HuH-7.5 (cell line): Measurements from ENCODE around the gene TENT5C.

ENCODE experiments used
- DNase-seq: peaks from one replicate; pipeline ENCODE4 v3.0.0; 2011; ENCODE audit warnings: low spot score

Gene TENT5C

DNA sequence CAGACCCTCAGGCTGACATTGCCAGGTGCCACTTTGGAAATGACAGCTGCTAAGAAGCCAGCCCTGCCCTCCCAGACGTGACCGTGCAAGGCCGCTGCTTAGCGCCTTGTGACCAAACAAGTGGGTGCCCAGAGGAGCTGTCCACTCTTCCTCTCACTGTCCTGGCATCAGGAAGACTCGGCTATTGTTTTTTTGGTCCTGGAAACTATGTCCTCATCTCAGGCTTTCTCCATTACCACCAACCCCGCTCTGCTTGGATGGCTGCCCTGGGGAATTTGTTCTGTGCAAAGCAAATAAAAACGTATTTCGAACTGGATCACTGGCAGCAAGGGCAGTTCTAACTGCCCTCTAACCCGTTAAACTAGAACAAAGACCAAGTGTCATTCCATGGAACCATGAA, 13.7 kb upstream of the TENT5C start:
- no peak for DNase-seq

DNA sequence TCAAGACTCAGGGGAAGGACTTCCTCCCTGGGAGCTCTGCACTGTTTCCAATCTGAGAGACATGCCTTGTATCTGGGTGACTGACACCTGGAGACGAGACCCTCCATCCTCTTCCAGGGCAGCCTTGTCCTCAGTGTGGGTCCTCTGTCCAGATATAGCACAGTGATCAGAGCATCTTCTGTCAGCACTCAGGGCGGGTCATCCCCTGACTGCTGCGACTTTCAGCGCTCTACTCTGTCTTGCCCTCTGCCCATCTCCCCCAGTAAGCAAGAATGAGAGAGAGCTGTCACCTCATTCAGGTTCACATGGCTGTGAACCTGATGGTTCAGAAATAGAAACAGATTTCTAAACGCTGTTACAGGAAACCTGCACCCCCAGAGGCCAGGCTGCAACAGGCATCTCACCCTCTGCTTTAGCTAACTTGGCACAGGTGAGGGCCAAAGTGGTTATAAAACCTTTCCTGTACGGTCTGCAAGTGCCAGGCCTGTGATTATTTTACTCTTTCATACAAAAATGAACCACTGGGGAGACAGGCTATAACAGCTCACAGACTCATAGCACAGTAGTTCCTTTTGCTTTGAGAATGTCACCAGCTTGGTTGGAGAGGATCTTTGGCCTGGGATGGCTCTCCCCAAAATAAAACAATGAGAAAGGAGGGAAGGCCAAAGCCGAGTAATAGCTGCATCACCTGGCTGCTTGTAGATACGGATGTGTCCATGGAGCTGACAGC, 11.4 kb upstream of the TENT5C start:
- no peak for DNase-seq

DNA sequence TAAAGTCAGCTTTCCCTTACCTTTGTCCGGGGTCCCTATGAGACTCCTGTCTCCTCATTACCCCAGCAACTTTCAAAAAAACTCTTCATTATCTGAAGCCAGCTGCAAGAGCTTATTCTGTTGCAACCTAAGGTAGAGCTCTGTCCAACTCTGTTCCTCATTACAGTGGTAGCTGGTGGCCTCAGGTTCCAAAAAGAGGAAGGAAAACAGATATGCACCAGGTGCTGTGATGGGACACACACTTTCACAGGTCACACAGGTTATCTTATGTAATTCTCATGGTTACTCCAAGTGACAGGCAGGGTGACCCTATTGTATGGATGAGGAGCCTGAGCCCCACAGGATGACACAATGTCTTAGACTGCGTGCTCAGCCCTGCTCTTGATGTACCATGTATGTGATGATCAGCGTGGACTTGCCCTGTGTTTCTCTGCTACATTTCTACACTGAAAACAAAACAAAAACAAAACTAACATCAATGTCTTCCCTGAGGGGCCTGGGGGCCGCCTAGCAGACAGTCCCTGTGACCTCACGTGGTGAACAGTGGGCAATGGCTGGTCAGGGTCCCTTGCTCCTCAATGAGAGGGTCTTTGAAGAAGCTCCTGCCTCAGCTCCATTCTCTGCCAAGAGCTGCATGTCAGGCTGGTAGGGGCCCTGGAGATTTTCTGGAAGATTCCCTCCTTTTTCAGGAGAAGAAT, 9.7 kb upstream of the TENT5C start:
- no peak for DNase-seq

DNA sequence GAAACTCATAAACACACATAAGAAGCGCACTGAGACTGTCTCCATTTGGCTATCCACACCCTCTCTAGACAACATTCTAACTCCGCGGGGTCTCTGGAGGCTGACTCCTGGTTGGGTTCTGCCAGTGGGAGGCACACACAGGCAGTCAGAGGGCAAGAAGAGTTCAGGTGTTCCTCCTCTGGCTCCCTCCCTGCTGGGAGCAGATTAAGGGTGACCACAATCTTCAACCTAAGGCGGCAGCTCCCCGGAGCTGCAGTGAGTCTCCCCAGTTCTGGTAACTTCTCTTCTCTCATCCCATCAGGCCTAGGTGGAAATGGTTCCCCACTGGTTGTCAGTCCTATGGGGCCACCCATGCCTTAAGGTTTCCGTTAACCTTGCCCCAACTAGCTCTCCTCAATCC, 7.4 kb upstream of the TENT5C start:
- no peak for DNase-seq

DNA sequence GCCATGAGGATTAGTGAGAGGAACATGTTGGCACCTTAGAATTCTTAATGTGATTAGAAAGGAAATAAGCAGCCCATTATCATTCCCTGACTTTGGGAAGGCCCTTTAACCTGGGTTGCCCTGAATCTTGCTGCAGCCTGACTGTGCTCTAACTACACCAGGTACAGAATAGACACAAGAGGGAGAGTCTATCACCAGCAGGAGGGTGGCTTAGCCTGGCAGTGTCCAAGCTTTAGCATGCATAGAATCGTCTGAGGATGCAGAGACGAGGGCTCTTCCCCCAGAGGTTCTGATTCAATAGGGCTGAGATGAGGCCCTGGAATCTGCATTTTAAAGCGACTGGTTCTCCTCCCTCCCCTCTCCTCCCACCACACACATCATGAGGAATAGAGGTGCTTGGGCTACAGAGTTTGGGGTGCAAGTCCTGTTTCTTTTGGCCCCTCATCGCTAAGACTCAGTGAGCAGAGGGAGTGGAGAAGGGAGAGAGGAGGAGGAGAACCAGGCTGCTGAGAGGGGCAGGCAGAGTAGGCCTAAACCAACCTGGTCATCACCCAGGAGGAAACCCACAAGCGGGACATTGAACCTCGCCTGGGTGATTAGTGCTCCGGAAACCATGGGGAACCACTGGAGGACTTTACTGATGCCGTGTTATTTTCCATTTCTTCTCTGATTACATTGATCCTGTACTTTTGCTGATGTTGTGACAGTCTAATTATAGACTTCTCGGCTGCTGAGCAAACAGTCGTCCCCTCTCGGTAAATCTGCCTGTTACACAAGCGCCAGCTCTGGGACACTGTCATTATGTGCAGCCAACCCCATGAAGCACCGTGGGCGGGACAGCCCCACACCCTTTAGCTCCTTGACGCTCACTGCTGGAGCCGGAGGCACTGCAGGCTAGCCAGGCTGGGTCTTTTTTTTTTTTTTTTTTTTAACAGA, 6.3 kb upstream of the TENT5C start:
- DNase-seq: peak; percentile 52

DNA sequence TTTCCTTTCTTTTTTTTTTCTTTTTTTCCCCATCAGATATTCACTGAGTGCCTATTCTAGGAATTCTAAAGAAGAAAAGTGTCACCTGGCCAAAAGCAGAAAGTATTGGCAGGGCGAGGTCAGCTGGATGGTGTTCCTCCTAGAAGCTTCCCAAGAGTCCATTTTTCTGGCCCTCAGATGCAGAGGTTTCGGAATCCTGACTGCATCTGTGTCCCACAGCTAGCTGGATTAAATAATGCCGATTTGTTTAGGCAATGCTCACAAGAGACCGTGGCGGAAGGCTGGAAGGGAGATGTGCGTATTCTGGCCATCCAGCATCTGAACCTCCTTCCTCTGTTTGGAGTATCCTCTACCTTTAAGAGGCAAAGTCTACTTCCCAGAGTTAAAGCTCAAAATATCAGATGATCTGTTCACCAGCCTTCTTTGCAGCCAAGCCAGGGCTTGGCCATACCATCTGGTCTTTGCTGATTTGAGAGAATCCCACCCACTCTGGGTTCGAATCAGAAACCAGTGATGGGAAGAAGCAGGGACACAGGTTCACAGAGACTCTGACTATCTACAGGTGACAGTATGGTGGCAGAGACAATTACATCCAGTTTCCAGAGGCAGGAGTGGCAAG, 5.4 kb upstream of the TENT5C start:
- no peak for DNase-seq

DNA sequence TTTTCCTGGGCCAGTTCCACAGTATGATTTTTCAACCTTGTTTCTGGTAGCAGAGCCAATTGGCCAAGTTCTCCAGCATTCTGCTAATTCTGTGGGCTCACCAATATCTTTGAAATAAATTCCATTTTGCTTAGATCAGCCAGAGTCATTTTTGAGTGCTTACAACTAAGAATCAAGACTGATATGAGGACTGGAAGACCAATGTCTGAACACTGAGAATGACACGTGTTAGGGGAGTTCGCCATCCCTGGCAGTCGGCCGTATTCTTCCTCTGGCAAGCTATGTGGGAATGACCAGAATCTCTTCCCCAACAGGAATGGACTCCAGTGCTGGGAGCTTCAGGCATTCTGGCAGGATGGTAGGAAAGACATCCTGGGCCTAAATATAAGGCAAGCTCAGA, 4.9 kb upstream of the TENT5C start:
- no peak for DNase-seq

DNA sequence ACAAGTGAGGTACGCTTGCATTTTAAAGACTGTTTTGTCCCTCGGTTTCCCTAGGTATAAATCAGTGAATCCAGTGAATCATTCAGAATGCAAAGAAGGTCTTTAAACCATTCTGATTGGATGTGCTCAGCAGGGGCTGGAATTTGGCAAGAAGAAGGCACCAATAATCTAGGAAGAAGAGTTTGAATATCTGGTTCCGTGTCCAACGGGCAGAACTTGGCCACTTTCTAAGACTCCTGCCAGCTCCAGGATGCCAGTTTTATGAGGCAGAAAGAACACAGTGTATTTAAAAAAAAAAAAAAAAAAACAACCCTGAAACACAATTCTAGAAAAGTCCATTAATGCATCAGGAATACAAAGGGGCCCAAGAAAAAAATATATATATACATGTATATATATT, 3.0 kb upstream of the TENT5C start:
- DNase-seq: no peak

DNA sequence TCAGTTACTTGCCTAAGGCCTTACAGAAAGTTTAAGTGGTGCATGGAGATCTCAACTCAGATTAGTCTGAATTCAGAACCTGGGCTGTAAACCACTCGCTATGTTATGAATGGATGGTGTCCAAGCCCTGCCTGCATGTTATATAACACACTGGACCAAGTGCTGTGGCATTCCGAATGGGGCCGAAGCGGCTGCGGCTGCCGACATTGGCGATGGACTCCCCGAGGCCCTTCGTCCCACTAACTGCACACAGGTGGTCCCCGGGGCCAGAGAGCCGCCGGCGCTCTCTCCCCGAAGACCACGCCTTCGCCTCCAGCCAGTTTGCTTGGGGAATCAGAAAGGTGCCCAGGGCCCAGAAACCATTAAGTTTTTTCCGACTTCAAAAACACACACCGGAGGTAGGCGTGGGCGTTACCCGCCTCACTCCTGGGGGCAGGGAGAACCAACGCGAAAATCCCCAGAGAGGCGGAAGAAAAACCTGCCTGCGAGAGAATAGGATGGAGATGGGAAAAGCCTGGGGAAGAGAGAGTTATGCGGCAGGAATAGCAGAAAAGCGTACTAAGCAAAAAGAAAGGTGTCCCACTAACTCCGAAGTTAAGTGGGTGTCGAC, 579 bp upstream of the TENT5C start:
- DNase-seq: no peak

DNA sequence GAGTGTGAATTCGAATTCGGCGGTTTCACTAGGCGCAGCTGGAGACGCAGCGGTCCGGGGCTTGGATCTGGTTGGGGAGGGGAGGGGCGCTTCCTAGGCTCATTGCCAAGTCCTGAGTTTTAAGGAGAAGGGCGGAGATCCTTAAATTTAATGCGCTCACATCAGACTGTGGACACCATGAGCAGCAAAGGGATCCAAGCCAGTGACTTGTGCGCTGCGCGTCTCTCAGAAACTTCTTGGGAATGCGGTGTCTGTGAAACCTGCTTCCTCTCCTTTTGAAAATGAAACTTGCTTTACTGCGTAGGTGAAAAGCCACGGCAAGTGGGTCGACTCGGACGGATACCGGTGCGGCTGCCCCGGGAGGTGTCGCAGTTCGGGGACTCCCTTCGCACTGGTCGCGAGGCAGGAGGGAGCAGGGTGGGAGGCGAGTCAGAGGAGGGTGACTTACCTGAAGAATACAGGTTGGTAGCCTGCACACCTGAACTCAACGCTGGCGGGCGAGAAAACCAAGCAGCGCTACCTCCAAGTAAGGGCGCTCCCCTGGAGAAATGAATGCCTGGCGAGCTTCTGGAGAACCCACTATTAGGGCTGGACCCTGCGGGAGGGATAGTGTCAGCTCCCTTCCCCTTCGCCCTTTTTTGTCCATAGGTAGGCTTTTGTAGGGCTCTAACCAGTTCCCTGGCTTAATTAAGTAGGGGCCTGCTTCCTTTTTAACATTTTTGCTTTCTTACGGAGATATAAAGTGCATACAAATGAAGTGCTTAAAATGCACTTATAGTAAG, 992 bp downstream of the TENT5C start:
- no peak for DNase-seq

DNA sequence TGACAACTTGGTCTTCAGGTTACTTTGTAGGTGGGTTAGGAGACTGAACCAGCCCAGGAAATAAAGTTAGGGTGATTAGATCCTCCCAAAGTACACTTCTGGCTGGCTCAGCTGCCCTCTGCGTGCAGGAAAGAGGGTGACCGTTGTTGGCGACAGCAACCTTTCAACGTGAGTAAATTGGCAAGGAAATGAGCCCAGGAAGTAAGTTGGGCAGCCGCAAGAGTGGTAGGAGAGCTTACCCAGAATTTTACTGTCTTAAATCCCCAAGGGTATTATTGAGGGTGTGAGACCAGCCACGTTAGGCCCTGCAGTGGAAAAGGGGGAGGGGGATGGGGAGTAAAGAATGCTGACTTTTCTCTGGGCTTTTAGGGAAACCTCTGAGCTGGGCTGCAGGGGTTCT, 1.6 kb downstream of the TENT5C start:
- no peak for DNase-seq

DNA sequence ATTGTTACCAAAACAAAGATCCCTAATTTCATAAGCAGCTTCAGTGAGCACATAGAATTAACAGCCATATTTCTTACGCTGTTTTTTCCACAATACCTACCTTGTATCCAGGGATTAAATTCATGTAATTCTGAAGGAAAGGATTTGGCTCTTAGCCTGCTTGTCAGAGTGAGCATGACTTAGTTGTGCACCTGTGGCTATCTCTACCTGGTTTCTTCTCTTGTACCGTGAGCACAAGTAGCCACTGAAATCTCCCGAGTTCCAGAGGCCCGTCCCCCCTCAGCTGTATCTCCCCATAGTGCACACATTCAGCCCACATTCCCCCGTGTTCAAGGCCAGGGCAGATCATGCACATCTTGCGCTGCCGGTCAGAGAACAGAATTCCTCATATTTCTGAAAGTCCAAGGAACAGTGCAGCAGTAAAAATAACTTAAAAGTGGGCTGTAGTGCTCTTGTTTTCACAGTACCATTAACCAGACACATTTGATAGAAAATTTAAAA, 2.3 kb downstream of the TENT5C start:
- DNase-seq: no peak

DNA sequence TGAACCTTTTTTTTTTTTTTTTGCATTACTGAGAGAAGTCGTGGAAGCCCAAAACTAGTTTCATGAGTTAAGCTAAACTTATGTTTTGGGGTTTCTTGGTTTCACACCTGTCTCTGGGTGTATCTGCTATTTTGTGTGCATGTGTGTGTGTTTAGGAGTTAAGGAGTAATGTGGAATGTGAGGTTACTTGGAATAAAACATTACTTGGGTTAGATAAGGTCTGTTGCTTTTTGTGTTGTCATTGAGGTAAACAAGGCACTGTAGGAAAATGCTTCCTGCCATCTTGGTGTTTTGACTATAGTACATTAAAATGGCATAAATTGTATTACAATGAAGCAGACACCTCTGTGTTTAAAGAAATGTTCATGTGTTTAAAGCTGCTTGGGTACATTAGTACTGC, 2.9 kb downstream of the TENT5C start:
- no peak for DNase-seq

DNA sequence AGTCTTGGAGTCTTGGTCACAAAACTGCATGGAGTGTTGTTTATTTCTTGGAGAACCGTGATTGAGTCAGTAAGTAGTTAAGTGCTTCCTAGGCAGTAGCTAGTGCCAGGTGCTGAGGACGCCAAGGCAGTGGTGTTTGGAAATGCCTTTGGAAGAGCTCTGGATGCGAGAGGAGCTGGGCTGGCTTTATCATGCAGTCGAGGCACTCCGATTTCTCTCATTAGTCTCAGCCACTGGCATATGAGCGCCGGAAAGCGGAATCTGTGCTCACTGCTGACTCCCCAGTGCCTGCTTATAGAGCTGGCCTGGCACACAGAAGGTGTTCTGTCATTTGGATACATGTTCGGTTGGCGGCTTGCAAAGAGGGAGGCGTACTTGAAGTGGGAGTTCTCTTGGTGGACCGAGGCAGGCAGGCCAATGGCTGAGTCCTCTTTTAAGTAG, 3.6 kb downstream of the TENT5C start:
- DNase-seq: no peak

DNA sequence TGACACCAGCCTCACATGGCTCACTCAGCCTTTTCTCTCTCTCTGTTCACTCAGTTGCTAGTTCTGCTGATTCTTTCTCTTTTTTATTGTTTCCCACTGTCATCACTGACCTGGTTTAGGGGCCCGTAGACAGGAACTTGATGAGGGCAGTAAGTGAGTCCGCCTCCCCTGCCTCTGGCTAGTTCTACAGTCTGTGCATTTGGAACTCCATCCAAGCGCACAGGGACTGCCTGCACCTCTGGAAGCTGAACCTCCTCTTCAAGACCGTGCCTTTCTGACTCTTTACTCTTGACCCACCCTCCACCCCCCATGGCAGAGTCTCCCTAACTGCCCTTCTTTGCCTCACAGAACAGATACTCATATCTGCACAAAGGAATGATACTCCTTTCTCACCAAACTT, 4.2 kb downstream of the TENT5C start:
- DNase-seq: no peak

DNA sequence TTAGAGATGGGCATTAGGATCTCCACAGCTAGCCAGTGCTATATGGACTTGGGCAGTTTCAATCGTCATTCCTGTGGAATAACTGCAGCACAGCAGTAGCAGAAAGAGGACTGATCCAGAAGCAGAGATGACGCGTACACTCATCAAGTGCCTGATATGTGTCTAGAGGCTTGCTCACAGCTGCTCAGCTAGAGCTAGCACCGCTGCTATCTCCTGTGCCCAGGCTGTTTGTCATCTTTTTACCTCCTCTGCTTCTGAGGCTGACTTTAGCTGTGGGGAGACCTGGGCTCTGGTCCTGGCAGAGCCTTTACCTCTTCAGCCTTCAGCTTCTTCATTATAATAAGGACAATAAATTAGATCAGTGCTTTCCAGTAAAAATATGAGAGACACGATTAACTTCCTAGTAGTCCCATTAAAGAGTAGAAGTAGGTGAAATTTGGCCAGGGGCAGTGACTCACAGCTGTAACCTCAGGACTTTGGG, 5.3 kb downstream of the TENT5C start:
- no peak for DNase-seq

DNA sequence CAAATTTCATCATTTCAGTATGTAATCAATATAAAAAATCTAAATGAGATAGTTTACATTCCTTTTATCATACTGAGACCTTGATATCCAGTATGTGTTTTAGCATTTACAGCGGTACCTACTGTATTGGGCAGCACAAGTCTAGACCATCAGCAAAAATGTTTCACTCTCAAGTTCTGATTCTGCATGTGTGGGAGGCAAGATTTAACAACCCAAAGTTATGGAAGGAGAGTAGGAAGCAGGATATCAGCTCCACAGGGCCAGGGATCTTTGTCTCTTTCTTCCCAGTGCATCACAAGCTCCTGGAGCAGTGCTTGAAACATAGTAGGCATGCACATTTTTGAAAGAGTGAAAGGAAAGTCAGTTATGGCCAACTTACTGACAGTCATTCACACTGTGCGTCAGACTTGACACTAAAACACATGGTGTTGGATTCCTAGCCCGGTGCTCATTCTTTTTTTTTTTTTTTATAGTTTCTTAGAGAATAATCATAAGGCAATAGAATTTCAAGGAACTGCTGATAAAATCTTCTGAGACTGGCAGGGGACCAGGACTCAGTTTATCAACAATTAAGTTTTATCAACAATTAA, 6.1 kb downstream of the TENT5C start:
- no peak for DNase-seq

DNA sequence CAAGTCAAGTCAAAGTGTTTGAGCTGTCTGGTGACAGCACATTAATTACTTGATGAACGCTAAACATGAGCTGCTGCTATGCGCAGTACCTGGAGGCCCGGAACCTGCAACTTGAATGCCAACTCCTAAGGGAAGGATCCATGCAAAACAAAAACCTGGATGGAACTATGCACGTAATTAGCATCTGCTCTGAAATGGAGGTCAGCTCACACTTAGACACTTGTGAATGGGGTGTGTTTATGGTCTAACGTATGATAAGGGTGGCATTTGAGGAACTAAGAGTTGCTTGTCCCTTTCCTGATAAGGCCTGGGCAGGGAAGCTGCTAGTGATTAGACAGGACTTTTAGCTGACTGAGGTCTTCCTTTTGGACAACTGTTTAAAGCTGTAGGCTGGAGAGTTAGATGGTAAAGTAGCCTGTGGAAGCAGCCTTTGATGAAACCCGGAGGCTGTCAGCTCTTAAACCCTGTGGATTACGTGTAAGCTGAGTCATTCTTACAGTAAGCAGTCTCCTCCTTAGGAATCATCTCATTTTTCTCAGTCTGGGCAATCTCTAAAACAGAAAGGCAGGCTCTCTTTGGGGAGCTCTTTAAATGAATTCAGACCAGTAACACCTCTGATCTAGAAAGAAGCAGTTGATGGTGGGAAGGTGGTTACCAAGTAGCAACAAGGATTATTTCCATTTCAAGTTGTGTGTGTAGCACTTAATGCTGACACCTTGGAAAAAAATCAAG, 6.8 kb downstream of the TENT5C start:
- no peak for DNase-seq

DNA sequence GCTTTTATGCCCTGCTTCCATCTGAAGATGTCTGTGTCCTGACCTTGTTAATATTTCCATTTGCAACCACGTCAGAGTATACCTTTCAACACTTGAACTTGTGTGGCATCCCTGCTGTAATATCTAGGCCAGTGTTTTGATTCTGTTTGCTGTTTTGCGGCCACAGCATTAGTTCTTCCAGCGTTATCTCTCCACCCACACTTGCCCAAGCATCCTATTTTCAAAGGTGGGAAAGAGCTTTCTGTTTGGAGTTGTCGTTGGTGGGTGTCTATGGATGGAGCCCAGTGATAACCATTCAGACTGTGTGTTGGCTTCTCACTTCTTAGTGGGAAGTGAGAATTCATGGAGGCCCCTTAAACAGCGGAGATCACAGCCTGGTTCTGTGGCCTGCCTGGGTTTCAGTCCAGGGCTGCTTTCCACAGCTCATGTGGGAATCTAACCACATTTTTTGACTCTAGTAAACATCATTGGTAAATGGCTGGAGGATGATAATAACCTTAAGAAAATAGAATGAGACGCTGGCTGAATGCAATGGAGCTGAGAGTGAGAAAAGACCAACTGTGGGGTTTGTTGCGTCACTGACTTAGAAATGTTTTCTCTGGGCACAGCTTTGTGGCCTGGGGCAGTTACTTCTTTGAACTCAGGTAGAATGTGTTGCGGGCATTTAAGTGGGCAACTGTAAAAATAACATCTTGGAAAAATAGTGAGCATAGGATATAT, 7.6 kb downstream of the TENT5C start:
- DNase-seq: no peak
